H1 (cell line): ENCODE measurements around the gene TTPAL. TPM values are rescaled to one million over a fixed set of nuclear protein-coding genes. Genes with fewer than 3 reads are reported as not detected.

ENCODE experiments used
- CTCF ChIA-PET: fragments of 300-600 bp; sonication (Branson Sonifier 250); formaldehyde crosslinking; loops from one replicate; lab custom pipeline; 2021; ENCODE audit not compliant: partially characterized antibody; lab: Charles Lee
- POLR2A ChIA-PET: fragments of 300-600 bp; sonication (Branson Sonifier 250); formaldehyde crosslinking; loops from one replicate; lab custom pipeline; 2021; ENCODE audit warnings: inconsistent platforms; ENCODE audit not compliant: partially characterized antibody; lab: Charles Lee
- DNase-seq, 2 experiments: peaks; one replicate each; pipeline versions ENCODE4 v3.0.0 to v3.0.0-alpha.2; 2010 to 2022; ENCODE audit warnings: low spot score in 2 of 2, low read depth in 1 of 2, mixed read lengths in 1 of 2
- FAIRE-seq: peaks from 2 replicates; lab custom pipeline; 2011; peaks lifted over from hg19 to GRCh38; lab: Jason Lieb, UNC
- H2AFZ ChIP-seq: 2 replicates; pipeline ENCODE4 v1.8.1; 2012; ENCODE audit warnings: low read length, inconsistent platforms
- H2AK5ac ChIP-seq: 2 replicates; pipeline ENCODE4 v1.6.1; 2013; ENCODE audit warnings: low read depth, low read length
- H2BK120ac ChIP-seq: replicated peaks from 2 replicates; pipeline ENCODE3; 2013; ENCODE audit warnings: low read depth, low read length, inconsistent platforms
- H2BK12ac ChIP-seq: 2 replicates; pipeline ENCODE4 v1.6.1; 2013; ENCODE audit warnings: low read depth, low read length
- H2BK15ac ChIP-seq: 2 replicates; pipeline ENCODE4 v1.6.1; 2013; ENCODE audit warnings: low read length
- H2BK20ac ChIP-seq: 2 replicates; pipeline ENCODE4 v1.6.1; 2013; ENCODE audit warnings: low read length
- H2BK5ac ChIP-seq: 2 replicates; pipeline ENCODE4 v1.6.1; 2013; ENCODE audit warnings: low read depth, low read length
- H3K14ac ChIP-seq: 2 replicates; pipeline ENCODE4 v1.6.1; 2013; ENCODE audit warnings: inconsistent platforms; ENCODE audit not compliant: insufficient read length
- H3K18ac ChIP-seq: 2 replicates; pipeline ENCODE4 v1.6.1; 2013; ENCODE audit warnings: low read length; ENCODE audit errors: extremely low read depth
- H3K23ac ChIP-seq: 2 replicates; pipeline ENCODE4 v1.6.1; 2013; ENCODE audit warnings: inconsistent platforms; ENCODE audit not compliant: insufficient read length
- H3K23me2 ChIP-seq: 2 replicates; pipeline ENCODE4 v1.6.1; 2013; ENCODE audit warnings: low read depth, low read length
- H3K27ac ChIP-seq: 2 replicates; pipeline ENCODE4 v1.6.1; 2011; ENCODE audit warnings: low read depth, low read length, inconsistent platforms
- H3K27me3 ChIP-seq, 4 experiments: replicated peaks in 1 of 4; 1 replicate in 1 of 4; 2 replicates in 3 of 4; pipeline versions ENCODE4 v1.6.1 to v1.8.1; 2011 to 2013; ENCODE audit warnings: low read length in 3 of 4, mild to moderate bottlenecking in 3 of 4, inconsistent platforms in 2 of 4, mixed read lengths in 2 of 4, moderate library complexity in 1 of 4; ENCODE audit not compliant: control insufficient read depth in 3 of 4, insufficient read depth in 3 of 4; ENCODE audit errors: extremely low read depth in 1 of 4
- H3K36me3 ChIP-seq, 4 experiments: 2 replicates each; pipeline versions ENCODE4 v1.6.1 to v1.8.1; 2011 to 2013; ENCODE audit warnings: mild to moderate bottlenecking in 4 of 4, low read length in 3 of 4, moderate library complexity in 2 of 4, control low read depth in 1 of 4, inconsistent platforms in 1 of 4; ENCODE audit not compliant: insufficient read depth in 4 of 4, control insufficient read depth in 2 of 4
- H3K4ac ChIP-seq: replicated peaks from 2 replicates; pipeline ENCODE3; 2013; ENCODE audit warnings: low read length, low read depth, mixed read lengths, inconsistent platforms; ENCODE audit not compliant: insufficient read length
- H3K4me1 ChIP-seq, 4 experiments: replicated peaks in 1 of 4; 1 replicate in 1 of 4; 2 replicates in 3 of 4; pipeline versions ENCODE4 v1.6.1 to v1.8.1; 2011 to 2013; ENCODE audit warnings: low read length in 3 of 4, inconsistent platforms in 2 of 4, mixed read lengths in 1 of 4; ENCODE audit not compliant: insufficient read depth in 4 of 4, control insufficient read depth in 3 of 4
- H3K4me2 ChIP-seq, 2 experiments: 2 replicates each; pipeline versions ENCODE4 v1.6.1 to v1.8.1; 2011 to 2013; ENCODE audit warnings: low read depth in 2 of 2, low read length in 2 of 2, control low read depth in 1 of 2, inconsistent platforms in 1 of 2, mild to moderate bottlenecking in 1 of 2; ENCODE audit not compliant: insufficient read depth in 1 of 2
- H3K4me3 ChIP-seq, 4 experiments: fragments of 200-600, 300-600 bp in 1 of 4; sonication (generic), shearing (Covaris generic), sonication (Bioruptor Twin) in 1 of 4; 2 replicates each; pipeline versions ENCODE4 v1.5.1 to v1.8.1; 2011 to 2016; ENCODE audit warnings: low read length in 4 of 4, low read depth in 3 of 4, control low read depth in 2 of 4, inconsistent platforms in 2 of 4, mild to moderate bottlenecking in 2 of 4, mixed read lengths in 1 of 4, moderate library complexity in 1 of 4; ENCODE audit not compliant: insufficient read depth in 2 of 4; ENCODE audit errors: extremely low read depth in 1 of 4
- H3K56ac ChIP-seq: replicated peaks from 2 replicates; pipeline ENCODE3; 2013; ENCODE audit warnings: low read depth, mild to moderate bottlenecking, mixed read lengths, low read length, inconsistent platforms; ENCODE audit not compliant: insufficient read length
- H3K79me1 ChIP-seq: 2 replicates; pipeline ENCODE4 v1.6.1; 2013; ENCODE audit warnings: low read depth, low read length, control low read depth
- H3K79me2 ChIP-seq, 2 experiments: 2 replicates each; pipeline versions ENCODE4 v1.6.1 to v1.8.1; 2012 to 2013; ENCODE audit warnings: low read length in 2 of 2, mild to moderate bottlenecking in 2 of 2, inconsistent platforms in 1 of 2; ENCODE audit not compliant: insufficient read depth in 2 of 2, control insufficient read depth in 1 of 2
- H3K9ac ChIP-seq, 4 experiments: replicated peaks in 1 of 4; 1 replicate in 1 of 4; 2 replicates in 3 of 4; pipeline versions ENCODE4 v1.6.1 to v1.8.1; 2011 to 2013; ENCODE audit warnings: low read depth in 3 of 4, low read length in 3 of 4, control low read depth in 2 of 4, mild to moderate bottlenecking in 2 of 4, moderate library complexity in 2 of 4, inconsistent platforms in 1 of 4; ENCODE audit errors: extremely low read depth in 1 of 4
- H3K9me3 ChIP-seq, 2 experiments: 2 replicates each; pipeline versions ENCODE4 v1.6.1 to v1.8.1; 2012 to 2013; ENCODE audit warnings: mild to moderate bottlenecking in 2 of 2, moderate library complexity in 2 of 2, control low read depth in 1 of 2, inconsistent platforms in 1 of 2, low read depth in 1 of 2, low read length in 1 of 2, mixed read lengths in 1 of 2; ENCODE audit not compliant: insufficient read depth in 2 of 2
- H4K20me1 ChIP-seq, 2 experiments: replicated peaks in 1 of 2; 2 replicates each; pipeline versions ENCODE3 to v1.8.1; 2011 to 2013; ENCODE audit warnings: inconsistent platforms in 2 of 2, low read length in 2 of 2, mild to moderate bottlenecking in 1 of 2; ENCODE audit not compliant: insufficient read depth in 2 of 2, control insufficient read depth in 1 of 2
- H4K5ac ChIP-seq: 2 replicates; pipeline ENCODE4 v1.6.1; 2013; ENCODE audit warnings: low read length, low read depth, mixed read lengths, inconsistent platforms; ENCODE audit not compliant: insufficient read length
- H4K8ac ChIP-seq: 2 replicates; pipeline ENCODE4 v1.8.0; 2013; ENCODE audit warnings: mild to moderate bottlenecking, moderate library complexity, low read length, inconsistent platforms; ENCODE audit not compliant: insufficient read depth; ENCODE audit errors: extremely low read depth
- H4K91ac ChIP-seq: replicated peaks from 2 replicates; pipeline ENCODE3; 2013; ENCODE audit warnings: low read length, mixed read lengths, inconsistent platforms; ENCODE audit not compliant: insufficient read length
- ASH2L ChIP-seq: fragments of 200-600, 300-600 bp; sonication (generic); IDR thresholded peaks from one replicate; pipeline ENCODE4 v1.7.1; 2017; ENCODE audit warnings: low read length
- JUN ChIP-seq: IDR thresholded peaks from 2 replicates; pipeline ENCODE4 v1.6.1; 2011; ENCODE audit warnings: low read depth, mild to moderate bottlenecking, improper control_type of control experiment, low read length
- KDM4A ChIP-seq: IDR thresholded peaks from one replicate; pipeline ENCODE4 v1.7.1; 2012; ENCODE audit warnings: low read depth, mild to moderate bottlenecking, moderate library complexity, low read length, inconsistent platforms; ENCODE audit not compliant: severe bottlenecking
- NANOG ChIP-seq: IDR thresholded peaks from 2 replicates; pipeline ENCODE4 v1.6.1; 2011; ENCODE audit warnings: low read length, low read depth, mild to moderate bottlenecking, inconsistent platforms; ENCODE audit not compliant: insufficient read depth, poor library complexity, severe bottlenecking
- RAD21 ChIP-seq, 2 experiments: IDR thresholded peaks in 1 of 2; conservative IDR thresholded peaks in 1 of 2; 2 replicates each; pipeline ENCODE4 v1.6.1; 2011; ENCODE audit warnings: low read depth in 2 of 2, low read length in 2 of 2, improper control_type of control experiment in 1 of 2, inconsistent platforms in 1 of 2, mild to moderate bottlenecking in 1 of 2, moderate library complexity in 1 of 2
- SAP30 ChIP-seq: fragments of 300-600 bp; sonication (generic); IDR thresholded peaks from 2 replicates; pipeline ENCODE4 v1.7.1; 2012; ENCODE audit warnings: low read length, moderate library complexity, mild to moderate bottlenecking, inconsistent platforms; ENCODE audit not compliant: insufficient read depth, insufficient replicate concordance
- SIX5 ChIP-seq: IDR thresholded peaks from 2 replicates; pipeline ENCODE4 v1.6.1; 2011; ENCODE audit warnings: mild to moderate bottlenecking, low read depth, low read length
- WGBS, 2 experiments: shearing (Covaris generic) in 1 of 2; methylation state at CpG; one replicate each; pipeline versions ENCODE4 v1.1.6 to v1.1.7; 2013 to 2015; ENCODE audit warnings: low lambda C conversion rate in 2 of 2, mixed read lengths in 2 of 2, inconsistent platforms in 1 of 2, low coverage in 1 of 2, missing lambda C conversion rate in 1 of 2; ENCODE audit not compliant: insufficient replicate concordance in 2 of 2, insufficient coverage in 1 of 2, insufficient read length in 1 of 2; ENCODE audit errors: extremely low coverage in 1 of 2, missing lambda C conversion rate in 1 of 2; 5-methylcytosine and 5-hydroxymethylcytosine counted together
- polyA plus RNA-seq, 7 experiments: library from polyadenylated mRNA; depleted of rRNA in 3 of 7; stranded (reverse) in 5 of 7; unstranded in 2 of 7; fragments of >200 nt in 5 of 7; fragments of 200-250 nt in 2 of 7; gene quantifications; 1 replicate in 5 of 7; 2 replicates in 1 of 7; 4 replicates in 1 of 7; pipeline versions ENCODE4 v1.2.1 to v1.2.3, GENCODE V29; 2011 to 2013; ENCODE audit warnings: missing spikeins in 2 of 7, mixed read lengths in 2 of 7
- total RNA-seq: library from RNA; stranded (reverse); fragmentation: NEBNext Ultra II Directional; extraction: Animal tissue kit (Norgen Biotek cat#: 25700); gene quantifications from 2 replicates; pipeline ENCODE4 v1.2.1, GENCODE V29; 2021
- TF ChIP-seq, protein P1 (sequence below), 3 experiments: IDR thresholded peaks; 1 replicate in 2 of 3; 2 replicates in 1 of 3; pipeline versions ENCODE4 v1.5.1 to v1.6.1; 2011; ENCODE audit warnings: low read length in 3 of 3, mild to moderate bottlenecking in 3 of 3, inconsistent platforms in 2 of 3, low read depth in 1 of 3, moderate library complexity in 1 of 3; ENCODE audit not compliant: insufficient read depth in 1 of 3; ENCODE audit errors: control extremely low read depth in 1 of 3

Gene TTPAL
- total and polyA plus RNA-seq, 2 of the 8 experiments (the other 6 are each of a cell fraction or from before 2014, with no cell fraction given) = 2.8 to 14.0 TPM

DNA sequence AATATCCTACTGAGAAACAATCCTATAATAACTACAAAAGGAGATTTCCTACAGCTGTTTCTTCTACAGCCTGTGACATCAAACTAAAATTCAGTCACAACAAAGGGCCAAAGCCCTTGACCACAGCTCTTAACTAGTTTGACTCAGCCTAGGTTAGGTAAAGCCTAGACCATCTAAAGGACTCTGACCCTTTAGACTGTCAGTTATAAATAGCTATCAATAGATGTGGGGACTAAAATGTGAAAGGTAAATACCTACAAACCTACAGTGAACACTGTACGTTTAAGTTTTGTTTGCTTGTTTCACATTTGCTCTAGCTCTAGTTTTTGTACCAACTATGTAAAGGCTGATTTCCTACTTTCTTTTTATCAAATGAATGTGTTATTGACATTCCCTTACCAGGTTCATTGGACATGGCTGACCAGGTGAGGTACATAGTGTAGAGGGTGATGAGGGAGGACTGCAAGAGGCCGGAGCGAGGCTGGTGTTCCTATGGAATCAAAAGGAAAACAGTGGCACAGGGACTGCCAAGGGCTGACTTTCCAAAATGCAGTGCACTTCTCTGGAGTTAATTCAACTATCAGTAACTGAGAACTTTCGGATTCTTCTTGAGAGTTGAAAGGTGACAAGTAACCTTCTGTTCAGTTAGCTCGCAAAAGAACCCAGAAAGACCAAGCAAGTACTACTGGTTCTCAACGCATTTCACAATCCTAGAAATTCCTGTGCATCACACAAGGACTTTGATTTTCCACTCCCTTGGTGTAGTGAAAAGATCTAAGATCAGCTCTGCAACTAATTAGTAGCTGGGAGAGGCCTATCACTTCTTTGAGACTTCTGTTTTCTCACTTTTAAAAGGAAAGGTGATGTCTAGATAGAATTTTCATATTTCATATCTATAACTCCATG is 29.0 kb downstream of the TTPAL start:
- Histone ChIP-seq H3K9me3 (no peaks in the 10 kb centered on the region), H2BK5ac (no peak overlapping the region), H3K56ac (no peak overlapping the region), H3K4ac (no peak overlapping the region), H4K20me1 (no peaks in the 10 kb centered on the region), H2BK15ac (no peak overlapping the region), H2BK12ac (no peak overlapping the region), H4K8ac (no peak overlapping the region; the same call in 1 of the 2 replicates), H3K4me2 (no peak overlapping the region), H3K36me3 (peaks cover 12 to 57% (median 27%) of the 10 kb centered on the region in 4 experiments; a peak in 7 of 8 replicates), H3K4me1 (no peaks in the 10 kb centered on the region), H3K18ac (no peak overlapping the region), H3K27me3 (no peaks in the 10 kb centered on the region), H3K79me2 (no peaks in the 10 kb centered on the region), H4K5ac (no peak overlapping the region), H3K27ac (no peak overlapping the region), H3K9ac (no peak overlapping the region), H3K4me3 (no peak overlapping the region), H2BK120ac (no peak overlapping the region), H4K91ac (no peak overlapping the region), H2BK20ac (no peak overlapping the region), H3K23ac (no peak overlapping the region), H2AFZ (no peak overlapping the region), H2AK5ac (no peak overlapping the region), H3K23me2 (no peaks in the 10 kb centered on the region), H3K79me1 (no peaks in the 10 kb centered on the region; the same call in 1 of the 2 replicates), H3K14ac (no peak overlapping the region)
- DNase-seq = no peak
- 93% methylated on average over 6 of the region's 6 CpGs; no CpG with 5 or more reads in 1 of the 2 experiments for WGBS, 2 experiments
- POLR2A ChIA-PET = interaction anchor here (1.1 to 1.6 kb wide), 4 partner anchors 9 to 157 kb away, joined by 3 to 5 read pairs (median 4); no protein-coding TSS in a partner anchor
- CTCF ChIA-PET = interaction anchor here (0.7 to 2.1 kb wide), 4 partner anchors 16 to 483 kb away, joined by 3 to 7 read pairs (median 4); no protein-coding TSS in a partner anchor
- no peak for FAIRE-seq
- no peak for TF ChIP-seq NANOG
- TF ChIP-seq, protein P1, sequence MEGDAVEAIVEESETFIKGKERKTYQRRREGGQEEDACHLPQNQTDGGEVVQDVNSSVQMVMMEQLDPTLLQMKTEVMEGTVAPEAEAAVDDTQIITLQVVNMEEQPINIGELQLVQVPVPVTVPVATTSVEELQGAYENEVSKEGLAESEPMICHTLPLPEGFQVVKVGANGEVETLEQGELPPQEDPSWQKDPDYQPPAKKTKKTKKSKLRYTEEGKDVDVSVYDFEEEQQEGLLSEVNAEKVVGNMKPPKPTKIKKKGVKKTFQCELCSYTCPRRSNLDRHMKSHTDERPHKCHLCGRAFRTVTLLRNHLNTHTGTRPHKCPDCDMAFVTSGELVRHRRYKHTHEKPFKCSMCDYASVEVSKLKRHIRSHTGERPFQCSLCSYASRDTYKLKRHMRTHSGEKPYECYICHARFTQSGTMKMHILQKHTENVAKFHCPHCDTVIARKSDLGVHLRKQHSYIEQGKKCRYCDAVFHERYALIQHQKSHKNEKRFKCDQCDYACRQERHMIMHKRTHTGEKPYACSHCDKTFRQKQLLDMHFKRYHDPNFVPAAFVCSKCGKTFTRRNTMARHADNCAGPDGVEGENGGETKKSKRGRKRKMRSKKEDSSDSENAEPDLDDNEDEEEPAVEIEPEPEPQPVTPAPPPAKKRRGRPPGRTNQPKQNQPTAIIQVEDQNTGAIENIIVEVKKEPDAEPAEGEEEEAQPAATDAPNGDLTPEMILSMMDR (IDR thresholded peaks at IDR 0.05; ENCODE audit: control extremely low read depth in 1 of 3, insufficient read depth in 1 of 3, low read depth in 1 of 3, low read length in 3 of 3) = no peak
- TF ChIP-seq SAP30 = no peak
- TF ChIP-seq JUN = no peak
- TF ChIP-seq KDM4A = no peak
- no peak for TF ChIP-seq SIX5
- TF ChIP-seq ASH2L = no peak
- no peak for TF ChIP-seq RAD21 (IDR thresholded peaks at IDR 0.05 in 1 of 2, conservative IDR thresholded peaks at IDR 0.05 in 1 of 2; ENCODE audit: low read depth in 2 of 2, low read length in 2 of 2)
